GM19025 (cell line): ENCODE data around the gene SHISA8.

Source experiments
- ATAC-seq: cut with Tn5 transposase; IDR thresholded peaks from one replicate; pipeline ENCODE4 v1.9.1; 2021; ENCODE audit warnings: mild to moderate bottlenecking, low read depth, moderate library complexity; ENCODE audit not compliant: unreplicated experiment

SHISA8 gene

GRCh38 chr22:41934284-41935014, 19.6 kb upstream of the SHISA8 start:
- no peak for ATAC-seq

GRCh38 chr22:41933411-41934177, 18.7 kb upstream of the SHISA8 start:
- no peak for ATAC-seq

- ATAC-seq = no peak
Observed at GRCh38 chr22:41932353-41932752, 17.5 kb upstream of the SHISA8 start.

GRCh38 chr22:41931701-41932269, 16.9 kb upstream of the SHISA8 start:
- no peak for ATAC-seq

GRCh38 chr22:41929418-41929810, 14.5 kb upstream of the SHISA8 start:
- no peak for ATAC-seq

- no peak for ATAC-seq
Observed at GRCh38 chr22:41928593-41929417, 13.9 kb upstream of the SHISA8 start.

- no peak for ATAC-seq
Observed at GRCh38 chr22:41927813-41928212, 12.9 kb upstream of the SHISA8 start.

- ATAC-seq = peak; percentile 31
Observed at GRCh38 chr22:41925783-41926460, 11.0 kb upstream of the SHISA8 start.

- no peak for ATAC-seq
Observed at GRCh38 chr22:41923595-41924276, 8.9 kb upstream of the SHISA8 start.

GRCh38 chr22:41922940-41923594, 8.2 kb upstream of the SHISA8 start:
- ATAC-seq = no peak

GRCh38 chr22:41922328-41922727, 7.5 kb upstream of the SHISA8 start:
- ATAC-seq = no peak

GRCh38 chr22:41920271-41920976, 5.5 kb upstream of the SHISA8 start:
- ATAC-seq = peak; percentile 22

- peak; percentile 49 for ATAC-seq
Observed at GRCh38 chr22:41919357-41920224, 4.7 kb upstream of the SHISA8 start.

- no peak for ATAC-seq
Observed at GRCh38 chr22:41917903-41918791, 3.3 kb upstream of the SHISA8 start.

GRCh38 chr22:41917375-41917902, 2.6 kb upstream of the SHISA8 start:
- ATAC-seq = no peak

- no peak for ATAC-seq
Observed at GRCh38 chr22:41916745-41917358, 2.0 kb upstream of the SHISA8 start.
